ENCODE results near the gene REX1BD. TPM values are rescaled to one million over a fixed set of nuclear protein-coding genes. Genes with fewer than 3 reads are reported as not detected.

Gene REX1BD
- total and polyA plus RNA-seq, 2 of the 13 experiments (the other 11 are each of a cell fraction or from before 2014, with no cell fraction given) = 7.5 to 25.4 TPM

DNA sequence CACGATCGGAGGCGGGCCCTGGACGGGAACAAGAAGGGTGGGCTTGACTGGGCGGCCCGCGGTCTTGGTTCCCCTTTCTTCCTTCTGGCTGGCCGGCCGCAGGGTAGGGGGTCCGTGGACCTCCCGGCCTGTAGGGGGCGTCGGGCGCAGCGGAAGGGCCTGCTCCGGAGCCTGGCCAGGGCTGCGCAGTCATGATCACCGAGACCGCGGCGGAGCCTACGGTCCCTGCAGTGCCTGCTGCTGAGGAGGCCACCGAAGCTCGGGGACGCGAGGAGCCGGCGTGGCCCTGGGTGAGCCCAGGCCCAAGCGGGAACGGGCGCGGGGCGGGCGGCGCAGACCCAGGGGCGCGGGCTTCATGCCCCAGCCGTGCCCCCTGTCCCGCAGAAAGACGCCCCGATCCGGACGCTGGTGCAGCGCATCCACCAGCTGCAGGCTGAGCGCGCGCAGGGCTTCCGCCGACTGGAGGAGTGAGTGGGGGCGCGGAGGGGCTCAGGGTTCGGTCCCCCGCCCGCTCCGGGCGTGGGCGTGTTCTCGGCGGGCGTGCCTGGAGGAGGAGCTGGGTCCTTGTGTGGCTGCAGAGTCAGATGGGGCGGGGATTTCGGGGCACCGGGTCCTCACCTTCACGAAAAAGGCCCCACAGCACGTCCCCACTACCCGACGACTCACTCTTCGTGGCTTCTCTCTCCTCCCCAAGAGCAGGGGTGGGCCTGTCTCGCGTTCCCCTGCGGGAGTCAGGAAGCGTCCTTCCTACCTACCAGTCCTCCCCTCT, at the start of gene REX1BD (continued):
- TF ChIP-seq HDAC2 (CRISPR knock-in tag; IDR thresholded peaks at IDR 0.05) = peak; percentile 62
- 0 out of 2 replicates have a peak, but pooled peaks have one; percentile 23 for TF ChIP-seq ZNF24 (IDR thresholded peaks at IDR 0.05)
- TF ChIP-seq ZSCAN20 (CRISPR knock-in tag; IDR thresholded peaks at IDR 0.05; ENCODE audit: borderline replicate concordance) = peak; percentile 59; the same call in 1 of the 2 replicates
- no peak for TF ChIP-seq POLR2AphosphoS2 (IDR thresholded peaks at IDR 0.05; ENCODE audit: low read depth, low read length)
- TF ChIP-seq, protein P1, sequence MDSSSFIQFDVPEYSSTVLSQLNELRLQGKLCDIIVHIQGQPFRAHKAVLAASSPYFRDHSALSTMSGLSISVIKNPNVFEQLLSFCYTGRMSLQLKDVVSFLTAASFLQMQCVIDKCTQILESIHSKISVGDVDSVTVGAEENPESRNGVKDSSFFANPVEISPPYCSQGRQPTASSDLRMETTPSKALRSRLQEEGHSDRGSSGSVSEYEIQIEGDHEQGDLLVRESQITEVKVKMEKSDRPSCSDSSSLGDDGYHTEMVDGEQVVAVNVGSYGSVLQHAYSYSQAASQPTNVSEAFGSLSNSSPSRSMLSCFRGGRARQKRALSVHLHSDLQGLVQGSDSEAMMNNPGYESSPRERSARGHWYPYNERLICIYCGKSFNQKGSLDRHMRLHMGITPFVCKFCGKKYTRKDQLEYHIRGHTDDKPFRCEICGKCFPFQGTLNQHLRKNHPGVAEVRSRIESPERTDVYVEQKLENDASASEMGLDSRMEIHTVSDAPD (CRISPR knock-in tag; IDR thresholded peaks at IDR 0.05) = no peak
- TF ChIP-seq ZBTB40 (IDR thresholded peaks at IDR 0.05) = no peak
- no peak; the same call in 1 of the 2 replicates for TF ChIP-seq ZBTB40 (CRISPR knock-in tag; IDR thresholded peaks at IDR 0.05)
- no peak for TF ChIP-seq CREM (IDR thresholded peaks at IDR 0.05)
- no peak for TF ChIP-seq CREM (CRISPR knock-in tag; IDR thresholded peaks at IDR 0.05)
- TF ChIP-seq STAT5B (CRISPR knock-in tag; IDR thresholded peaks at IDR 0.05) = no peak
- TF ChIP-seq FLYWCH1 (CRISPR knock-in tag; IDR thresholded peaks at IDR 0.05) = no peak; the same call in 1 of the 2 replicates
- peak; percentile 41; the same call in 1 of the 2 replicates for TF ChIP-seq HNRNPUL1 (IDR thresholded peaks at IDR 0.05; ENCODE audit: low read depth, low read length)
- no peak for TF ChIP-seq ZNF687 (CRISPR knock-in tag; IDR thresholded peaks at IDR 0.05)
- TF ChIP-seq ZNF34 (CRISPR knock-in tag; IDR thresholded peaks at IDR 0.05; ENCODE audit: borderline replicate concordance) = peak; percentile 93; the same call in 1 of the 2 replicates
